ENCODE data around the gene MAN2B2.
"Not testable (repeated sequence)": the region's sequence is repeated elsewhere in the genome, so short reads cannot be mapped to it uniquely, and the experiment has no call there.

Gene MAN2B2

DNA sequence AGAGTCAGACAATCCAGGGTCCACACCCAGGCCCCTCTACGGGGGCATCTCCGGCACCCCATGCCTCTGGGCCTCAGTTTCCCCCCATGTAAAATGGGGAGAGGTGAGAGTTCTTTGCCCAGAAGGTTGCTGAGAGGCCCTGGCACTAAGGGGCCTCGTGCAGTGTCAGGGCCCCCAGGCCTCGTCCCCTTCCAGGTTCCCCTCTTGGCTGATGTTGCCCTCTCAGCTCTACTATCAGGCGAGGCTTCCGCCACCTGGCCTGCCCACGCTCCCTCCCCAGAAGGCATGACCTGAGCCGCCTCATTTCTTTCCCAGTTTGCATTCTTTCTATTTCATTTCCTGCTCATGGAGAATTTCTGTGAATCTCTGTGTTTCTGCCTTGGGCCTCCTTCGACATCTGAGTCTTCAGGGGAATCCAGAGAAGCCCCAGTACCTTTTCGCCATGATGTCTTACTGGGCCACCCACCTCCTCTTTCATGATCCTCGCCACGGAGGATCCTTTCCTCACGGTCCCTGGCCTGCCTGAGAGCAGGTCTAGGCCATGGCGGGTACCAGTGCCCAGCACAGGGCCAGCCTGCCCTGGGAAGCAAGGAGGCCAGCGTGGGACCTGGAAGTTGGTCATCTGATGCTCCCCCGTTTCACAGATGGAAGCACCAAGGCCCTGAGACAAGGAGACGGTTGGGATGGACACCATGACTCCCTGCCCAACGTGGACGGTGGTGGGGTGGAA lies 43.6 kb downstream of the MAN2B2 start:
- peak; percentile 28 for DNase-seq

DNA sequence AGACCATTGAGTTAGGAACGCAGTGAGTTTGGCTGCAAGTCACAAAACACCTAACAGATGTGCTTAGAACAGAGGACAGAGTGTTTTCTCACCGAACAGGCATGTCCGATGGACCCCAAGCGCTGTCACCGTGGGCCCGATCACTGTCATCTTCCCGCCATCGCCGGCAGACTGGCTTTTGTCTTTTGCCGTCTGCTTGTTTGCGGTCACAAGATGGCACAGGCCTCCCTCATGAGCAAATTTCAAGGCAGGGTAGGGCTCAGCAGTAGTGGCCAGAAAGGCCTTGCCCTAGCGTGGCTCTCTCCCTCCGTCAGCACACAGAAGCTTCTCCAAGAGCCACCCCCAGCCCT lies 44.1 kb downstream of the MAN2B2 start:
- peak; percentile 47 for DNase-seq

DNA sequence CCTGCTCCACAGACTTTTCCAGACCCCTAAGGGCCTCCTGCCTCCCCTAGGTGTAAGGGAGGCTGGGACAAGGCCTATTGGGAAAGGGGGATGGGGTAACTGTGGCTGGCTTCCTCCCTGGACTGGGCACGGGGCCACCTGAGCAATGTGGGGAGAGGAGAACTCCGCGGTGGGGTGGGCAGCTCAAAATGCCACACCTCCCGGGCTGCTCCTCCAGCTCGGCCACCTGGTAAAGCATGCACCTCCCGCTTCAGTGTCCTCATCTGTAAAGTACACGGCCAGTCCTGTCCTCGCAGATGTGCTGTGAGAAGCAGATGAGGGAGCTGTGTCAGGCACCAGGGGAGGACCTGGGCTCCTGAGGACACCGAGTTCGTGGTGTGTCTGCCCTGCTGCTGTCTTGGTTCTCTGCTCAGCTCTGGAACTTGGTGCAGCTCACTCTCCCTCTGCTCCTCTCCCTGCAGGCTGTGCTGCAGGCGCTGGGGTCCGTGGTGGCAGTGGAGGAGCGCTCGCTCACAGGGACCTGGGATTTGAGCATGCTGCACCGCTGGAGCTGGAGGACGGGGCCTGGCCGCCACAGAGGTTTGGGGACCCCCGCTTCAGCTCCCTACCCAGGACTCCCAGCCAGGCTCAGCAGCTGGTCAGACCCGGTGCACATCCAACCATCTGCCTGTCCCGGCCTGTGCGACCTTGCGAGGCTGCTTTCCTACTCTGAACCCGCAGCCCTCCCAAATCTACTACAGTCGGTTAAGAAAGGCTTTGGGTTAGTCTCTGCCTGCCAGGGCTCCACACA lies 44.7 kb downstream of the MAN2B2 start:
- DNase-seq = peak; percentile 46

DNA sequence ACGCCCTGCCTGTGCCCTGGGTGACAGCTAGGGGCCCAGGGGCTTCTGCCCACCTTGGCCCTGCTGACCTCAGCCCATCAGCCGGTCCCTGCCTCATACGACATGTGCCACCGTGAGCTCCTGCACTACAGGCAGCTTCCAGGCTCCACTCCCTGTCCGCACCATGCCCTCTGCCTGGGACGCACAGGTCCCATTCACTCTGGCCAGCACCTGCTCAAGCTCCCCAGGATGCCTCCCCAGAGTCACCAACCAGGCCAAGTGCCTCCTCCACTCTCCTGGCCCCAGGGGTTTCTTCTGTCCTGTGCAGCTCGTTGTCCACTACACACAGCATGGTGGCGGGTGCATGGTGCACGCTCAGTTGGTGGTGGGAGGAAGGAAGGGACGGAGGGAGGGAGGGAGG lies 45.3 kb downstream of the MAN2B2 start:
- peak; percentile 47 for DNase-seq

DNA sequence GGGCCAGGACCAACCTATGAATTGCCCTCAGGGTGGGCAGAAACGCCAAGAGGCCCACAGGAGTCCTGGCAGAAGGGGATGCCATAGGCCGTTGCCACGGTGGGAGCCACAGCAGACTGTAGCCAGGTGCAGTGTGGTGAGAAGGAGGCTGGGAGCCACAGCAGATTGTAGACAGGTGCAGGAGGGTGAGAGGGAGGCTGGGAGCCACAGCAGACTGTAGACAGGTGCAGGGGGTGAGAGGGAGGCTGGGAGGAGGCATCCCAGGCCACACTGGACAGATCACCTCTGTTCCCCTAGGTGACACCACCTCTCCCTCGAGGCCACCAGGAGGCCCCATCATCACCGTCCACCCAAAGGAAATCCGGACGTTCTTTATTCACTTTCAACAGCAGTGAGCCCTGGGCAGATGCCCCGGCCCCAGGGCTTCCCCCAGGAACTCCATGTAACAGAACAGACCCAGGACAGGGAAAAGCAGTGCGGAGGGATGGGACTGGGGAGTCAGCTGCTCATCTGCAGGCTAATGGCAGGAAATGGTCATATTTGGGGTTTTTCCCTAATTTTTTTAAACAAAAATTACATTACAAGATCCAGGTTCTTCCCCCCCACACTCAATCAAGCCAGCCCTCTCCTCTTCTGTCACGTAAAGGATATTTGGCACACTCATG lies 46.0 kb downstream of the MAN2B2 start:
- peak; percentile 54 for DNase-seq

DNA sequence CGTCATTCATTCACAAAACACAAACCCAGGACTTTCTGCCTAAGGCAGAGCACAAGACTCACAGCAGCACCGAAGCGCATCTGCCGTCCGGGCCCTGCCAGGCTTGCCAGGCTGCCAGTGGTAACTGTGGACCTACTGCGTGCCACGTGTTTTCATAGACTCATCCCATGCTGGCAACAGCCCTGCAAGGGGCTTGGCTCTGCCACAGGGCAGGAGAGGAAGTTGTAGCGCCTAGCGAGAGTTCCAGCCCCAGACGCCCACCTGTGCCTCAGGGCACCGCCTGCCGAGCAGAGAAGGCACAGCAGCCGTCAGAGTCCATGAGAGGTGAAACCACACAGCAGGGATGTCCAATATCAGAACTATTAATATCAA lies 46.6 kb downstream of the MAN2B2 start:
- peak; percentile 49 for DNase-seq

DNA sequence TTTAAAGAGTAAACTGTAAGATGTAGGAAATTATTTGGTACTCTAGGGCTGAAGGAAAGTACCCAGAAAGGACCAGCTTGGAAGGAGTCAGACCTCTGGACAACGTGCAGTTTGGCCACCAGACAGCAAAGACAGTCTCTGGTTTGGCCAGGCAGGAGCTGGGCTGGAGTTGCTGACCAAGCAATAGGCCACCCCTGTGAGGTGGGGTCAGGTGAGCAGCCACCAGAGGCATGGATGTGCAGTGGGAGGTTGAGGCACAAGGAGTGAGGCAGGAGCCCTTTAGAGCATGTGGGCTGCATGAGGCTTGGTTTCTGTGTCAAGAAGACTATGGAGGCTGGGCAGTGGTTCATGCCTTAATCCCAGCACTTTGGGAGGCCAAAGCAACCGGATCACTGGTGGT lies 47.8 kb downstream of the MAN2B2 start:
- DNase-seq = peak; percentile 38

DNA sequence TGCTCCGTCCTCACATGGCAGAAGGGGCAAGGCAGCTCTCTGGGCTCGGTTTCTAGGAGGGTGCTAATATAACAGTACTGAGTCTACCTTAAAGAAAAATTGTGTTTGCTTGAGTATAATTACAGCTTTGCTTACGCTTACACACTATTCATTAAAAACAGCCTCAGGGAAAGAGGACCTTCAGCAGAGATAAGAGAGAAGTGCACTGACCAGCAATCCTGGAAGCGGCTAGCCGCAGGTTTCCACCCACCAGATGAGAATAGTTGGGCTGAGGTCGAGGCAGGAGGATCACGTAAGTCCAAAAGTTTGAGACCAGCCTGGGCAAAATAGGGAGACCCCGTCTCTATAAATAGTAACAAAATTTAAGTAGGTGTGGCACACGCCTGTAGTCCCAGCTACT lies 50.3 kb downstream of the MAN2B2 start:
- no peak for DNase-seq

DNA sequence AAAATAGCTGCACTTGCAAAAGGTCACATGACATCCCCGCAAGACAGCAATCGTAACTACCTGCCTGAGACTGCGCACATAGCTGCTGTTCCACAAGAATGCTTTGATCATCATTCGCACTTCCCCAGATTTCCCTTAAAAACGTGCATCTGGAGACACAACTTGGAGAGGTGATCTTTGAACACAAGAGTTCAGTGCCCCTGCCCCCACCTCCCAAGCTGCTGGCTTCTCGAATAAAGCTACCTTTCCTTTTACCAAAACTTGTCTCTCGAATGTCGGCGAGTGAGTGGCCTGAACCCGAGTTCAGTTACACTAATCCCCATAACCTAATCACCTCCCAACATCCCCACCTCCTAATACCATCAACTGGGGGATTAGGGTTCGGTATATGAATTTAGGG lies 51.1 kb downstream of the MAN2B2 start:
- DNase-seq = no peak

DNA sequence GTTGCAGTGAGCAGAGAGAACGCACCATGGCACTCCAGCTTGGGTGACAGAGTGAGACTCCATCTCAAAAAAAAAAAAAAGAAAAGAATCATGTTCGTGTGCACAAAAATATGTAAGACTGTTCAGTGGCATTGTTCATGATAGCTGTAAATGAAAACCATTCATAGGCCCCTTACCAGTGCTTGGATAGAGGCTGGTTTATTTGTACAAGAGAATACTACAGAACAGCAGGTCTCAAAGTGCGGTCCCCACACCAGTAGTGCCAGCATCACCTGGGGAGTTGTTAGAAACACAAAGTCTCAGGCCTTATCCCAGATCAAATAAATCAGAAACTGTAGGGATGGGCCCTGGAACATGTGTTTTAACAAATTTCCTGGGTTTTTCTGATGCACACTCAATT lies 52.8 kb downstream of the MAN2B2 start:
- no peak for DNase-seq

DNA sequence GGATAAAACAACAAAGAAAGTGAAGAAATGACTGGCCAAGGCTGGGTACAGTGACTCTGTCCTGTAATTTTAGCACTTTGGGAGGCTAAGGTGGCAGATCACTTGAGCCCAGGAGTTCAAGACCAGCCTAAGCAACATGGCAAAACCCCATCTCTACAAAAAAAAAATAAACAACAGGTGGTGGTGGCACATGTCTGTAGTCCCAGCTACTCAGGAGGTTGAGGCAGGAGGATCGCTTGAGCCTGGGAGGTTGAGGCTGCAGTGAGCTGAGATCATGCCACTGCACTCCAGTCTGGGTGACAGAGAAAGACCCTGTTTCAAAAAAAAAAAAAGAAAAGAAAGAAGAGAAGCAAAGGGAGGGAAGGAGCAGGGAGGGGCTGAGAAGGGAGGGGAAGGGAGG lies 53.5 kb downstream of the MAN2B2 start:
- not testable (repeated sequence) for DNase-seq

DNA sequence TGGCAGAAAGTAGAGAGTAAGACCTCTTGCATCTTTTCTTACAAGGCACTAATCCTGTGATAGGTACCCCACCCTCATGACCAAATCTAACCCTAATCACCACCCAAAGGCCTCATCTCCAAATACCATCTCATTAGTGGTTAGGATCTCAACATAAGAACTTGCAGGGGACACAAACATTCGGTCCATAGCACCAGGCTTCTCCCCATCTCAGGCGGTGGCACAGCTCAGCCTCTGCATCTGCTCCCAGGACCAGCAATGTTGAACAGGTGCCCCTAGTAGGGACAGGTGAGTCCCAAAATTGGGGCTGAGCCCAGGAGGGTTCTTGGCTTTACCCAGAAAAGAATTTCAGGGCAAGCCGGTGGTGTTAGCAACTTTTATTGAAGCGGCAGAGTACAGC lies 57.1 kb downstream of the MAN2B2 start:
- no peak for DNase-seq

DNA sequence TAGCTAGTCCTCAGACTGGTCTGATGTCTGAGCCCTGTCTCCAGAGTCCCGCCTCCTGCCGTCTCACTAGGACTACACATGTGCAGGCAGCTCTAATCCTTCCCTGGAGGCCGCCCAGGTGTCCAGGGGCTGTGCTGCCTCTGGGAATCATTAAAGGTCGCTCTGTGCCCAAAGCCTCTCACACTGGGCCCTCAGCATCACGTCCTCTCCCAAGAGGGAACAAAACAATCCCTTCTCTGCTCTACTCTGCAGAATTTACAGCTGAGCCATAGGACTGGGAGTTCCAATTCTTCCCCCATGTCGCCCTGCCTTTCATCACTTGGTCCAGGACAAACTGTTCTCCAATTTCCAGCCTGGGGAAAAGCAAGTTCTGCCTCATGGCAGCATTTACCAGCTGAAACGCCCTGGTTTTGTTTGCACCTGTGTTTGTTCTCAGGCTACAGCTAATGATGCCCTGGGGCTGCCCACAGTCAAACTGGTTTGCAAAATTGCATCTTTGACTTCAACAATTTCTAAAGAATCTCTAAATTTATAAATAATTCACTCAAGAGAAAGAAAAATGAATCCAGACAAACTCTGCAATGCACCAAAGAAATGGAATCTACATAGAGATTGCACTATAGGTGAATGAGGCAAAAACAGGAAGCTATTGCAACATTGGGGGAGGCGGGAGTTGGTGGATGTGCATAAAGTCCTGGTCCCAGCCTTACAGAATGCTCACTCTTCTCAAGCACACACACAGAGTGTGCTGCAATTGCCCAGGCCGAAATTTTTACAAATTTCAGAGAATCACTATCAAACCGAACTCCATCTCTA lies 58.3 kb downstream of the MAN2B2 start:
- DNase-seq = peak; percentile 65

DNA sequence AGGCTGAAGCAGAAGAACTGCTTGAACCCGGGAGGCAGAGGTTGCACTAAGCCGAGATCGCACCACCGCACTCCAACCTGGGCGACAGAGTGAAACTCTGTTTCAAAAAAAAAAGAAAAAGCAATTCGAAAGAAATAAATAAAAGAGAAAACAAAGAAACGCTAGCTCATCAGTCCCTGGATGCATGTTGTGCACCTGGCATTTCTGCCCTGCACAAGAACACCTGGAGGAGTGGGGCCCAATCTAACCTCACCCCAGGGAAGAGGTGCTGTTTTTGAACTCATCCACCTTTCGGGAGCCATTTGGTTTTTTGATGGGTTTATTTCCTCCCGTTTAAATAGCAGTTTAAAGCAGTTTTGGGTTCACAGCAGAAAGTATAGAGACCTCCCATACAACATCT lies 59.8 kb downstream of the MAN2B2 start:
- DNase-seq = no peak

DNA sequence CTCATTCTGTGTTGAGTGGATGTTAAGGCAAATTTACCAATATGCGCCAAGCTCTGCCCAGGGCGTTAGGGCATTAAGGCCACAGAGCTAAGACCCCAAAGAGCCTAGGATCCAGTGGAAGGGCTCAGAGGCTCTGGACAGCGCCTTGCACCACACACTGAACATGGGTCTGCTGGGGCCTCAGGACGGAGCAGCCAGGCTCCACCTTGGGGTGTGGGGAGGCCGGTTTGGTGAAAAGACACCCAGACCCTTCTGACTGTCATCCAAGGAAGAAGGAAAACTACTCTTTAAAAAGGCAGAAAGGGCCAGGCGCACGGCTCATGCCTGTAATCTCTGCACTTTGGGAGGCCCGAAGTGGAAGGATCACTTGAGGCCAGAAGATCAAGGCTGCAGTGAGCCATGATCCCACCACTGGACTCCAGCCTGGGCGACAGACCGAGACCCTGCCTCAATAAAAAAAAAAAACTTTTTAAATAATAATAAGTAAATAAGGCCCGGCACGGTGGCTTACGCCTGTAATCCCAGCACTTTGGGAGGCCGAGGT lies 64.2 kb downstream of the MAN2B2 start:
- no peak for DNase-seq

DNA sequence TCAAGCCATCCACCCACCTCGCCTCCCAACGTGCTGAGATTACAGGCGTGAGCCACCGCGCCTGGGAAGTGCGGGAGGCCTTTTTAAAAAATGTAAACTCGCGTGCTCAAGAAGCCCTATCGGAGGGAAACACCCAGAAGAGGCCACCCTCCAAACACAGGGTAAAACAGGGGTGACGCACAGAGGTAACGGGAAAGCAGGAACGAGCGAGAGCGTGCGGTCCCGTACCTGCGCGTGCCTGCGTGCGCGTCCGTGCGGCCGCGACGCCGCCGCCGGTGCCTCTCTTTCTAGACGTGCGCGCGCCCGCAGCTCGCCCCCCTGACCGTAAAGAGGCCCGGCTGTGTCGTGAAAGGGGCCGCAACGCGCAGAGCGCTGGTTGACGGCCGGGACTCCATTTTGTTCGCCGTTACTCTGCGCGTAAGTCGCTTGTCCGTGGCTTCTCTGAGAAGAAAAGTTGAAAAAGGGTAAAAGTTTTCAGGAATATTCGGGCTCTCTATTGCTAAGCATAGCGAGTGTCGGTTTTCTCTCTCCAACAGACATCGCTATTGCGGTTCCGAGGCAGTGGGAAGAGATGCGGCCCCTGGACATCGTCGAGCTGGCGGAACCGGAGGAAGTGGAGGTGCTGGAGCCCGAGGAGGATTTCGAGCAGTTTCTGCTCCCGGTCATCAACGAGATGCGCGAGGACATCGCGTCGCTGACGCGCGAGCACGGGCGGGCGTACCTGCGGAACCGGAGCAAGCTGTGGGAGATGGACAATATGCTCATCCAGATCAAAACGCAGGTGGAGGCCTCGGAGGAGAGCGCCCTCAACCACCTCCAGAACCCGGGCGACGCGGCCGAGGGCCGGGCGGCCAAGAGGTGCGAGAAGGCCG lies 65.5 kb downstream of the MAN2B2 start, which contains the start of gene MRFAP1:
Gene MRFAP1, plus strand, starts transcription at position 394 of the 872 bp plus-strand sequence. Its CDS starts 178 bp downstream, at position 572.
- peak; percentile 95 for DNase-seq

DNA sequence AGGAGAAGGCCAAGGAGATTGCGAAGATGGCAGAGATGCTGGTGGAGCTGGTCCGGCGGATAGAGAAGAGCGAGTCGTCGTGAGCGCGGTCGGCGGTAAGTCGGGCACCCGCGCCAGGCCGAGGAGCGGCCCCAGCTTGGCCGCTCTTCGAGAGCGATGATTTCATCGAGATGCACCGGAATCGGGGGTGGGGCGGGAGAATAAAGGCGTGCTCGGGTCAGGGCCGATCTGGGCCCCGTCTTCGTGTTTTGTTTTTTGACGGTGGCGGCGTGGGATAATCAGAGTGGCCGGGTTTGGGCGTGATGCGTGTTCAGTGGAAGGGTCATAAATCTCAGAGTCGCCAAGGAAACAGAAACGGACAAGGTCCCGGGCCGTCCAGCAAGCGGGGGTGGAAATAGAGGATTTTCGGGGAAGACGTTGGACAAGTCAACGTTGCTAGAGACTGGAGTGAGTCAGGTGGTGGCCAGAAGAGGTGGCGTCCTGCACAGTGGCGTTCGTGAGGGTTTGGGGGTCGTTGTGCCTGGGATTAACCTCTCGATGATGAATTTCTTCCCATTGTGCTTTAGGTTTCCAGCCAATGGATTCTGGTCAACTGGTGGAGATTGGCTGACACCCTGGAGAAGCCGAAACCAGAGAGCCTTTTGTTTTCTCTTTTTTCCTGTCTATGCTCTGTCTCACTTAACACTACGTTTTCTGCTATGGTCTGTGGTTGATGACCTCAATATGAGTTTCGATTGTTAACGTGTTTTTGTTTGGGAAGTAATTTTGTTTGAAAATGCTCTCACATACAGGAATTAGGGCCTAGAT lies 66.4 kb downstream of the MAN2B2 start:
- no peak for DNase-seq

DNA sequence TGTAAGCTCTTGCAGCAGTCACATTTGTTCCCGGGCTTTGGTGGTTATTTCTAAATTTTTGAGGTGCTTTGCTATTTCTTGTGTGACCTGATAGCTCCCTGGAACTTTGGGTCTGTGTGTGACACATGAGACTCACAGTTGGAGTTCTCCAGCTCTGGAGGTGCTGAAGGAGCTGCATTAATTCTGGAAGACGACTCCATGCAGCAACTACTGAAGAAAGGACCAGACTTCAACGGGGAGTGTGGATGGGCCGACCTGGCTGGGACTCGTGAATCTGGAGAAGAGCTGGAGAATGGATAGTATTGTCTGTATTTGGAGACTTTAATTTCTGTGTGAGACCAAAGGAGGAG lies 67.0 kb downstream of the MAN2B2 start:
- DNase-seq = no peak

DNA sequence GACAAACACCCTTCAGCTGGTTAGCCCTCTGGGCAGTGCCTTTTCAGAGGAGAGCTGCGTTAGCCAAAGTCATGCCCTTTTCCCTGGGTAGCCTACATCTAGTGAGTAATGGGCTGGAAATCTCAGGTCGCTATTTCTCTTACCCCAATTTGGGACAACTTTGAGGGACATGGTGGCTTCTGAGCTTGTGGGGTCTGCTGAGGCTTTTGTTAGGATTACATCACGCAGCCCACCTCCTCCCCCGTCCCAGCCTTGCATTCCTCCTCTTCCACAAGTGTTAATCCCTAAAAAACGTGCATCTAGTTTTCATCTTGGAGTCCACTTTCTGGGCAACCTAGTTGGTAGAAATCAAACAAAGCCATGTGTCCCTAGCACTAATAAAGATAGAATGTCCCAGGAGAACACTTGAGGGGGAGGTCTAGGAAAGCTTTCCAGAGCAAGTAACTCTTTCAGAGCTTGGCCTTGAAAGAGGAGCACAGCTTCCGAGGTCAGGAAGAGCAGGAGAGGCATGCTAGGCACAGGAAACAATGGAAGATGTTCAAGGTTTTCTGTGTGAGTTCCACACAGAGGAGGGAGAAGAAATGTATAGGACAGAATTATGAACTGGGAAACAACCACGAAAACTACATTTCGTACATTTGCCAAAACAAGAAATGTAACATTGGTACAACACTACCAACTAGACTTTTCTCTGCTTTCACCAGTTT lies 68.3 kb downstream of the MAN2B2 start:
- DNase-seq = no peak

DNA sequence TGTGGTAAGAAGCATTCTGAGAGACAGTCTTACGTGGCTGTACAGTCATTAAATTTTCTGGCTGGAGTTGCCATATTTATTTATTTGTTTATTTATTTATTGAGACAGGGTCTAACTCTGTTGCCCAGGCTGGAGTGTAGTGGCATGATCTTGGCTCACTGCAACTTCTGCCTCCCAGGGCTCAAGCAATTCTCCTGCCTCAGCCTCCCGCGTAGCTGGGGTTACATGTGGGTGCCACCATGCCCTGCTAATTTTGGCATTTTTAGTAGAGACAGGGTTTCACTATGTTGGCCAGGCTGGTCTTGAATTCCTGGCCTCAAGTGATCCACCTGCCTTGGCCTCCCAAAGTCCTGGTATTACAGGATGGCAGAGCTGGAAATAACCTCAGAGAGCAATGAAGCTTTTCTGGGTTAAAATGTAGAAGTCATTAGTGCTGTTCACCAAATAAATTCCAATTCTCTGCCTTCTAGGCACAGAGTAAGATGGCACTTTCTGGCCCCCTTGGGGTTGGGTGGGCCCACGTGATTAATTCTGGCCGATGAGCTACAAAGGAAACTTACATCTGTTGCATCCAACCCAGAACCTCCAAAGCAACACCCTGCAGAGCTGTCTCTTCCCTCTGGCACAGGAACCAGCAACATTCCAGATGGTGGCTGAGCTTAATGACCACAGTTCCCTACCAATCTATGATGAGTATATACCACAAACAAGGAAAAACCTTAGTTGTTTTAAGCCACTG lies 70.0 kb downstream of the MAN2B2 start:
- no peak for DNase-seq
